Left cardiac atrium (tissue), 4 donors: ENCODE data around the gene SMCO4. TPM values are rescaled to one million over a fixed set of nuclear protein-coding genes. Genes with fewer than 3 reads are reported as not detected.
A peak's percentile ranks its signal among the peaks of the same experiment; 100 is the strongest.
"Not testable (repeated sequence)": the region's sequence is repeated elsewhere in the genome, so short reads cannot be mapped to it uniquely, and the experiment has no call there.

Source experiments
- ATAC-seq, 2 donors: fragments of 200-7000 bp; cut with Tn5 transposase; one replicate each; pipeline ENCODE4 v1.9.1; 2020; ENCODE audit warnings: mild to moderate bottlenecking in 2 of 2, moderate library complexity in 2 of 2
- DNase-seq: peaks from one replicate; pipeline ENCODE4 v3.0.0-alpha.2; 2020
- intact Hi-C, 2 donors: fragments of 100-400 bp; cut with DNase I; formaldehyde crosslinking; loops; one replicate each; pipeline versions ENCODE4 v1.14.1 to v1.15.1; 2022 to 2023
- long read RNA-seq: library from polyadenylated mRNA; unstranded; transcript quantifications from one replicate; pipeline ENCODE4 v2.0.0, GENCODE V29; 2021
- total RNA-seq, 2 donors: library from RNA; stranded (reverse); fragmentation: NEBNext Ultra II Directional; extraction: Animal tissue kit (Norgen Biotek cat#: 25700); gene quantifications; one replicate each; pipeline ENCODE4 v1.2.1, GENCODE V29; 2021
- donor health status: DM: no; HTN: yes; CAD: no.
- donor health status: DM: no; HTN: yes; CAD: no; lungs with severe emphysema.
- donor health status: DM: yes; HTN: yes; CAD: no.
- donor health status: Dilated cardiomyopathy.

The SMCO4 gene
- 10 to 100 TPM; 35.9 to 40.7 TPM for total RNA-seq
- long read RNA-seq, transcript SMCO4-201 (3 exons, 1,104 nt) = major isoform, 5 of 7 reads
- long read RNA-seq, partial matches to known transcripts = 0 of 7 reads
- long read RNA-seq, other reads (novel, unspliced or antisense) = 2 of 7 reads

- DNase-seq (peak; percentile 90), ATAC-seq (peak; percentile 87 to 90)
- intact Hi-C loops = loop anchor here (1.0 to 10.0 kb wide), 3 partner anchors 59 to 309 kb away; no protein-coding TSS in a partner anchor
Observed at GRCh38 chr11:93543292-93543977, at the start of gene SMCO4. TSS of gene SMCO4 (minus strand) at chr11:93543391. CDS start at chr11:93479189, 64,202 bp downstream.

GRCh38 chr11:93591247-93591898, 48.2 kb upstream of the SMCO4 start:
- intact Hi-C loops = no loop called here

GRCh38 chr11:93589347-93589746, 46.2 kb upstream of the SMCO4 start:
- DNase-seq (no peak), ATAC-seq (no peak)
- intact Hi-C loops = no loop called here

More at GRCh38 chr11:93591247-93591898, 48.2 kb upstream of the SMCO4 start:
- ATAC-seq (no peak), DNase-seq (no peak)

- ATAC-seq = no peak
- no peak for DNase-seq
- intact Hi-C loops = no loop called here
Observed at GRCh38 chr11:93587858-93588581, 44.8 kb upstream of the SMCO4 start.

- ATAC-seq, DNase-seq, intact Hi-C loops: not testable (repeated sequence)
Observed at GRCh38 chr11:93587425-93587824, 44.2 kb upstream of the SMCO4 start.

- intact Hi-C loops = no loop called here
- ATAC-seq (peak in 1 of 2 donors; percentile 50), DNase-seq (no peak)
Observed at GRCh38 chr11:93585758-93586157, 42.6 kb upstream of the SMCO4 start.

GRCh38 chr11:93583490-93583889, 40.3 kb upstream of the SMCO4 start:
- no peak for DNase-seq
- no peak for ATAC-seq
- intact Hi-C loops = no loop called here

- no peak for DNase-seq
- intact Hi-C loops = no loop called here
- no peak for ATAC-seq
Observed at GRCh38 chr11:93579187-93579751, 36.1 kb upstream of the SMCO4 start.

GRCh38 chr11:93577286-93577685, 34.1 kb upstream of the SMCO4 start:
- no peak for ATAC-seq

GRCh38 chr11:93576870-93577269, 33.7 kb upstream of the SMCO4 start:
- ATAC-seq = peak in 1 of 2 donors; percentile 31
- DNase-seq = not testable (repeated sequence)

More at GRCh38 chr11:93577286-93577685, 34.1 kb upstream of the SMCO4 start:
- DNase-seq = no peak
- intact Hi-C loops = no loop called here

GRCh38 chr11:93574638-93575220, 31.5 kb upstream of the SMCO4 start:
- no peak for DNase-seq
- intact Hi-C loops = no loop called here
- no peak for ATAC-seq

More at GRCh38 chr11:93576870-93577269, 33.7 kb upstream of the SMCO4 start:
- intact Hi-C loops = not testable (repeated sequence)

- intact Hi-C loops = no loop called here
- no peak for DNase-seq
- ATAC-seq = no peak
Observed at GRCh38 chr11:93573184-93573583, 30.0 kb upstream of the SMCO4 start.

GRCh38 chr11:93572621-93573020, 29.4 kb upstream of the SMCO4 start:
- no peak for DNase-seq
- intact Hi-C loops = no loop called here

GRCh38 chr11:93572171-93572570, 29.0 kb upstream of the SMCO4 start:
- DNase-seq = no peak
- no peak for ATAC-seq
- intact Hi-C loops = no loop called here

More at GRCh38 chr11:93572621-93573020, 29.4 kb upstream of the SMCO4 start:
- ATAC-seq = no peak

- DNase-seq = no peak
- ATAC-seq = no peak
Observed at GRCh38 chr11:93571612-93572011, 28.4 kb upstream of the SMCO4 start.

GRCh38 chr11:93570759-93571413, 27.7 kb upstream of the SMCO4 start:
- ATAC-seq (peak; percentile 69 to 71), DNase-seq (peak; percentile 29)
- intact Hi-C loops = no loop called here

More at GRCh38 chr11:93571612-93572011, 28.4 kb upstream of the SMCO4 start:
- intact Hi-C loops = no loop called here

GRCh38 chr11:93569496-93569895, 26.3 kb upstream of the SMCO4 start:
- DNase-seq = no peak
- ATAC-seq = no peak
- intact Hi-C loops = no loop called here

- intact Hi-C loops = no loop called here
- DNase-seq (no peak), ATAC-seq (no peak)
Observed at GRCh38 chr11:93568726-93569125, 25.5 kb upstream of the SMCO4 start.
